ENCODE data around the gene NR1D2. TPM values are rescaled to one million over a fixed set of nuclear protein-coding genes. Genes with fewer than 3 reads are reported as not detected.

NR1D2 gene
- total and polyA plus RNA-seq, 2 of the 13 experiments (the other 11 are each of a cell fraction or from before 2014, with no cell fraction given), result 5.3 to 8.1 TPM

- TF ChIP-seq, protein P1, sequence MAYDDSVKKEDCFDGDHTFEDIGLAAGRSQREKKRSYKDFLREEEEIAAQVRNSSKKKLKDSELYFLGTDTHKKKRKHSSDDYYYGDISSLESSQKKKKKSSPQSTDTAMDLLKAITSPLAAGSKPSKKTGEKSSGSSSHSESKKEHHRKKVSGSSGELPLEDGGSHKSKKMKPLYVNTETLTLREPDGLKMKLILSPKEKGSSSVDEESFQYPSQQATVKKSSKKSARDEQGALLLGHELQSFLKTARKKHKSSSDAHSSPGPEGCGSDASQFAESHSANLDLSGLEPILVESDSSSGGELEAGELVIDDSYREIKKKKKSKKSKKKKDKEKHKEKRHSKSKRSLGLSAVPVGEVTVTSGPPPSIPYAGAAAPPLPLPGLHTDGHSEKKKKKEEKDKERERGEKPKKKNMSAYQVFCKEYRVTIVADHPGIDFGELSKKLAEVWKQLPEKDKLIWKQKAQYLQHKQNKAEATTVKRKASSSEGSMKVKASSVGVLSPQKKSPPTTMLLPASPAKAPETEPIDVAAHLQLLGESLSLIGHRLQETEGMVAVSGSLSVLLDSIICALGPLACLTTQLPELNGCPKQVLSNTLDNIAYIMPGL (CRISPR knock-in tag; IDR thresholded peaks at IDR 0.05; ENCODE audit: borderline replicate concordance in 1 of 2, low read depth in 1 of 2), result no peak
These were observed 67.6 kb downstream of the NR1D2 start (continued) for GRCh38 chr3:24012589-24013269.

DNA sequence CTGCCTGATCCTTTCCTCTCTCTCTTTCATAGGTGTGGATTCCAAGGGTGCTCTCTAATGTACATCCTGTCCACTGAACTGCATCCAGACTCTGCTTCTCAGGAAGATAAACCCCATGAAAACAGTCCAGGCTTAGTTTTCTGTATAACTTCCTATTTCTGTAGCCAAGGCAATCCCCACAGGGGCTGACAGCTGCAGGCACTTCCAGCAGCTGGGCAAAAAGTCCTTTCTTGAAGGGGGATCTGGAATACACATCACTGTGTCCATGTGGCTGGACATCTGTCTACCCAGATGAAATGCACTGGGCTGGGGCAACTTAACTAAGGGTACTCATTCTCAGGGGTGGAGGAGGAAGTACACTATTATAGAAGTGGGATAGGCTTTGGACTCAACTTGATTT lies 72.2 kb downstream of the NR1D2 start:
- H4K20me1 ChIP-seq (ENCODE audit: insufficient read depth, low read length), result no peaks in the 10 kb centered on the region
- DNase-seq (ENCODE audit: low spot score) (no peak), FAIRE-seq (no peak), ATAC-seq (no peak)
- H3K9ac ChIP-seq (ENCODE audit: insufficient read depth, low read depth, low read length), result no peak overlapping the region
- no peak overlapping the region for H3K4me3 ChIP-seq (replicated peaks in 1 of 3; ENCODE audit: insufficient read depth in 1 of 3, low read depth in 2 of 3, low read length in 3 of 3)
- no peak overlapping the region for H3K27ac ChIP-seq (ENCODE audit: extremely low read length, insufficient read depth, low read length)
- CTCF ChIA-PET (ENCODE audit: low intra/inter-chr PET ratio, low total read pairs), result no interaction called here
- in situ Hi-C loops (cut with HindIII; ENCODE audit: extremely low pct_ligation_motif_present, low pct_unique_long_range_greater_than_20kb), result loop anchor here (25.0 kb wide), 1 partner anchor 670 kb away; no protein-coding TSS in a partner anchor
- BruUV-seq (replicated peaks), result no TSS peak
- no peaks in the 10 kb centered on the region for H3K36me3 ChIP-seq (replicated peaks in 1 of 2; ENCODE audit: control insufficient read depth in 1 of 2, insufficient read depth in 2 of 2, low read length in 2 of 2)
- H3K4me2 ChIP-seq (ENCODE audit: low read depth, low read length), result no peak overlapping the region
- H3K9me3 ChIP-seq (ENCODE audit: low read length), result no peaks in the 10 kb centered on the region
- no peaks in the 10 kb centered on the region for H3K79me2 ChIP-seq (ENCODE audit: insufficient read depth, low read length)
- no peak overlapping the region for H2AFZ ChIP-seq (ENCODE audit: low read length)
- no peaks in the 10 kb centered on the region for H3K27me3 ChIP-seq (ENCODE audit: control insufficient read depth in 1 of 2, insufficient read depth in 2 of 2, low read length in 2 of 2)
- POLR2A ChIA-PET, result no interaction called here
- intact Hi-C loops (cut with micrococcal nuclease; ENCODE audit: unreplicated experiment), result no loop called here
- H3K4me1 ChIP-seq (ENCODE audit: insufficient read depth, low read length), result no peaks in the 10 kb centered on the region
- TF ChIP-seq ZNF235 (CRISPR knock-in tag; IDR thresholded peaks at IDR 0.05; ENCODE audit: borderline replicate concordance) (no peak), NRL (CRISPR knock-in tag; IDR thresholded peaks at IDR 0.05; ENCODE audit: borderline replicate concordance) (no peak), ZNF331 (CRISPR knock-in tag; IDR thresholded peaks at IDR 0.05) (no peak), IRF2 (CRISPR knock-in tag; IDR thresholded peaks at IDR 0.05) (no peak), ZBTB7B (CRISPR knock-in tag; IDR thresholded peaks at IDR 0.05) (no peak), CEBPB (IDR thresholded peaks at IDR 0.05; ENCODE audit: borderline replicate concordance, low read depth, low read length) (no peak), ZNF781 (CRISPR knock-in tag; IDR thresholded peaks at IDR 0.05; ENCODE audit: borderline replicate concordance, not compliant biosample characterization) (no peak), ZNF792 (CRISPR knock-in tag; IDR thresholded peaks at IDR 0.05) (no peak)
- TF ChIP-seq, protein P2, sequence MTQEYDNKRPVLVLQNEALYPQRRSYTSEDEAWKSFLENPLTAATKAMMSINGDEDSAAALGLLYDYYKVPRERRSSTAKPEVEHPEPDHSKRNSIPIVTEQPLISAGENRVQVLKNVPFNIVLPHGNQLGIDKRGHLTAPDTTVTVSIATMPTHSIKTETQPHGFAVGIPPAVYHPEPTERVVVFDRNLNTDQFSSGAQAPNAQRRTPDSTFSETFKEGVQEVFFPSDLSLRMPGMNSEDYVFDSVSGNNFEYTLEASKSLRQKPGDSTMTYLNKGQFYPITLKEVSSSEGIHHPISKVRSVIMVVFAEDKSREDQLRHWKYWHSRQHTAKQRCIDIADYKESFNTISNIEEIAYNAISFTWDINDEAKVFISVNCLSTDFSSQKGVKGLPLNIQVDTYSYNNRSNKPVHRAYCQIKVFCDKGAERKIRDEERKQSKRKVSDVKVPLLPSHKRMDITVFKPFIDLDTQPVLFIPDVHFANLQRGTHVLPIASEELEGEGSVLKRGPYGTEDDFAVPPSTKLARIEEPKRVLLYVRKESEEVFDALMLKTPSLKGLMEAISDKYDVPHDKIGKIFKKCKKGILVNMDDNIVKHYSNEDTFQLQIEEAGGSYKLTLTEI (CRISPR knock-in tag; conservative IDR thresholded peaks at IDR 0.05), result no peak
- TF ChIP-seq, protein P3, sequence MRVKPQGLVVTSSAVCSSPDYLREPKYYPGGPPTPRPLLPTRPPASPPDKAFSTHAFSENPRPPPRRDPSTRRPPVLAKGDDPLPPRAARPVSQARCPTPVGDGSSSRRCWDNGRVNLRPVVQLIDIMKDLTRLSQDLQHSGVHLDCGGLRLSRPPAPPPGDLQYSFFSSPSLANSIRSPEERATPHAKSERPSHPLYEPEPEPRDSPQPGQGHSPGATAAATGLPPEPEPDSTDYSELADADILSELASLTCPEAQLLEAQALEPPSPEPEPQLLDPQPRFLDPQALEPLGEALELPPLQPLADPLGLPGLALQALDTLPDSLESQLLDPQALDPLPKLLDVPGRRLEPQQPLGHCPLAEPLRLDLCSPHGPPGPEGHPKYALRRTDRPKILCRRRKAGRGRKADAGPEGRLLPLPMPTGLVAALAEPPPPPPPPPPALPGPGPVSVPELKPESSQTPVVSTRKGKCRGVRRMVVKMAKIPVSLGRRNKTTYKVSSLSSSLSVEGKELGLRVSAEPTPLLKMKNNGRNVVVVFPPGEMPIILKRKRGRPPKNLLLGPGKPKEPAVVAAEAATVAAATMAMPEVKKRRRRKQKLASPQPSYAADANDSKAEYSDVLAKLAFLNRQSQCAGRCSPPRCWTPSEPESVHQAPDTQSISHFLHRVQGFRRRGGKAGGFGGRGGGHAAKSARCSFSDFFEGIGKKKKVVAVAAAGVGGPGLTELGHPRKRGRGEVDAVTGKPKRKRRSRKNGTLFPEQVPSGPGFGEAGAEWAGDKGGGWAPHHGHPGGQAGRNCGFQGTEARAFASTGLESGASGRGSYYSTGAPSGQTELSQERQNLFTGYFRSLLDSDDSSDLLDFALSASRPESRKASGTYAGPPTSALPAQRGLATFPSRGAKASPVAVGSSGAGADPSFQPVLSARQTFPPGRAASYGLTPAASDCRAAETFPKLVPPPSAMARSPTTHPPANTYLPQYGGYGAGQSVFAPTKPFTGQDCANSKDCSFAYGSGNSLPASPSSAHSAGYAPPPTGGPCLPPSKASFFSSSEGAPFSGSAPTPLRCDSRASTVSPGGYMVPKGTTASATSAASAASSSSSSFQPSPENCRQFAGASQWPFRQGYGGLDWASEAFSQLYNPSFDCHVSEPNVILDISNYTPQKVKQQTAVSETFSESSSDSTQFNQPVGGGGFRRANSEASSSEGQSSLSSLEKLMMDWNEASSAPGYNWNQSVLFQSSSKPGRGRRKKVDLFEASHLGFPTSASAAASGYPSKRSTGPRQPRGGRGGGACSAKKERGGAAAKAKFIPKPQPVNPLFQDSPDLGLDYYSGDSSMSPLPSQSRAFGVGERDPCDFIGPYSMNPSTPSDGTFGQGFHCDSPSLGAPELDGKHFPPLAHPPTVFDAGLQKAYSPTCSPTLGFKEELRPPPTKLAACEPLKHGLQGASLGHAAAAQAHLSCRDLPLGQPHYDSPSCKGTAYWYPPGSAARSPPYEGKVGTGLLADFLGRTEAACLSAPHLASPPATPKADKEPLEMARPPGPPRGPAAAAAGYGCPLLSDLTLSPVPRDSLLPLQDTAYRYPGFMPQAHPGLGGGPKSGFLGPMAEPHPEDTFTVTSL (CRISPR knock-in tag; IDR thresholded peaks at IDR 0.05; ENCODE audit: borderline replicate concordance), result no peak
- TF ChIP-seq, protein P4, sequence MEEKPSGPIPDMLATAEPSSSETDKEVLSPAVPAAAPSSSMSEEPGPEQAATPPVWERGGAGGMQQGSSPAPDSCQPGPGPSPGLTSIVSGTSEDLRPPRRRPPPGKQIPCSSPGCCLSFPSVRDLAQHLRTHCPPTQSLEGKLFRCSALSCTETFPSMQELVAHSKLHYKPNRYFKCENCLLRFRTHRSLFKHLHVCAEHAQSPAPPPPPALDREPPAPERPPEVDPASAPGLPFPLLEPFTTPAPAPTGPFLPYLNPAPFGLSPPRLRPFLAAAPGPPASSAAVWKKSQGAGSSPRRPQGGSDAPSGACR (CRISPR knock-in tag; IDR thresholded peaks at IDR 0.05), result no peak

Measured in HepG2 (cell line).